ENCODE measurements around the gene ACYP2. TPM values are rescaled to one million over a fixed set of nuclear protein-coding genes. Genes with fewer than 3 reads are reported as not detected.
A peak's percentile ranks its signal among the peaks of the same experiment; 100 is the strongest.
"Not testable (repeated sequence)": the region's sequence is repeated elsewhere in the genome, so short reads cannot be mapped to it uniquely, and the experiment has no call there.

The ACYP2 gene
- total RNA-seq (2014; rRNA removed; shearing (Covaris generic); ENCODE audit: low replicate concordance) = 19.8 and 22.8 TPM in 2 replicates

GRCh38 chr2:54115284-54116137 lies at the start of gene ACYP2:
ACYP2 (plus strand) TSS chr2:54115615.
- H2AFZ ChIP-seq (ENCODE audit: low read length) = no peak within 1 kb of the TSS

GRCh38 chr2:54065891-54066290 lies 49.5 kb upstream of the ACYP2 start:
- H3K9me3 ChIP-seq (ENCODE audit: low read length) = no peaks in the 10 kb centered on the region
- H3K4me3 ChIP-seq (ENCODE audit: low read length) = no peak overlapping the region
- no peak overlapping the region for H3K4me2 ChIP-seq (ENCODE audit: low read depth, low read length, poor library complexity, severe bottlenecking)
- H2AFZ ChIP-seq (ENCODE audit: low read length) = no peak overlapping the region
- no peak overlapping the region for H3K9ac ChIP-seq (ENCODE audit: low read length)
- no peaks in the 10 kb centered on the region; the same call in 1 of the 2 replicates for H3K9me2 ChIP-seq (replicated peaks; ENCODE audit: insufficient read depth, low read length)
- H3K79me2 ChIP-seq (ENCODE audit: low read length) = no peaks in the 10 kb centered on the region
- no peak for DNase-seq
- peaks cover 16% of the 10 kb centered on the region for H3K4me1 ChIP-seq (ENCODE audit: low read length)
- H3K36me3 ChIP-seq (ENCODE audit: insufficient read depth, low read length) = no peaks in the 10 kb centered on the region
- H3K27ac ChIP-seq (ENCODE audit: low read length) = no peak overlapping the region
- no peaks in the 10 kb centered on the region for H4K20me1 ChIP-seq (ENCODE audit: insufficient read depth, low read depth, low read length)
- H3K27me3 ChIP-seq (ENCODE audit: low read length) = no peaks in the 10 kb centered on the region

More at GRCh38 chr2:54115284-54116137, at the start of gene ACYP2:
- peak within 1 kb of the TSS; percentile 92 for H3K9ac ChIP-seq (ENCODE audit: low read length)
- peak within 1 kb of the TSS; percentile 82 for H3K4me2 ChIP-seq (ENCODE audit: low read depth, low read length, poor library complexity, severe bottlenecking)
- no peaks in the 10 kb centered on the region for H4K20me1 ChIP-seq (ENCODE audit: insufficient read depth, low read depth, low read length)
- DNase-seq = peak; percentile 98
- no peaks in the 10 kb centered on the region for H3K9me2 ChIP-seq (replicated peaks; ENCODE audit: insufficient read depth, low read length)
- peaks cover 23% of the 10 kb centered on the region for H3K4me1 ChIP-seq (ENCODE audit: low read length)
- H3K4me3 ChIP-seq (ENCODE audit: low read length) = peak within 1 kb of the TSS; percentile 82
- no peaks in the 10 kb centered on the region for H3K27me3 ChIP-seq (ENCODE audit: low read length)
- peaks cover 9% of the 10 kb centered on the region for H3K79me2 ChIP-seq (ENCODE audit: low read length)
- peaks cover 5% of the 10 kb centered on the region; the same call in 1 of the 2 replicates for H3K9me3 ChIP-seq (ENCODE audit: low read length)
- peak within 1 kb of the TSS; percentile 91 for H3K27ac ChIP-seq (ENCODE audit: low read length)
- no peaks in the 10 kb centered on the region; the same call in 1 of the 2 replicates for H3K36me3 ChIP-seq (ENCODE audit: insufficient read depth, low read length)

- no peaks in the 10 kb centered on the region for H3K36me3 ChIP-seq (ENCODE audit: insufficient read depth, low read length)
- H3K9me2 ChIP-seq (replicated peaks; ENCODE audit: insufficient read depth, low read length) = no peaks in the 10 kb centered on the region
- H3K79me2 ChIP-seq (ENCODE audit: low read length) = no peaks in the 10 kb centered on the region
- H3K4me3 ChIP-seq (ENCODE audit: low read length) = no peak overlapping the region
- no peaks in the 10 kb centered on the region for H4K20me1 ChIP-seq (ENCODE audit: insufficient read depth, low read depth, low read length)
- no peak overlapping the region for H3K27ac ChIP-seq (ENCODE audit: low read length)
- H3K27me3 ChIP-seq (ENCODE audit: low read length) = no peaks in the 10 kb centered on the region
- H3K4me1 ChIP-seq (ENCODE audit: low read length) = peaks cover 16% of the 10 kb centered on the region
- no peak overlapping the region for H3K4me2 ChIP-seq (ENCODE audit: low read depth, low read length, poor library complexity, severe bottlenecking)
- no peak overlapping the region for H3K9ac ChIP-seq (ENCODE audit: low read length)
- DNase-seq = no peak
- no peak overlapping the region for H2AFZ ChIP-seq (ENCODE audit: low read length)
- H3K9me3 ChIP-seq (ENCODE audit: low read length) = no peaks in the 10 kb centered on the region
Observed at GRCh38 chr2:54067851-54068375, 47.5 kb upstream of the ACYP2 start.

GRCh38 chr2:54072483-54072882 lies 42.9 kb upstream of the ACYP2 start:
- not testable (repeated sequence) for H3K4me3 ChIP-seq (ENCODE audit: low read length); H3K9me2 ChIP-seq (replicated peaks; ENCODE audit: insufficient read depth, low read length); H3K79me2 ChIP-seq (ENCODE audit: low read length); H3K9me3 ChIP-seq (ENCODE audit: low read length); H2AFZ ChIP-seq (ENCODE audit: low read length); H4K20me1 ChIP-seq (ENCODE audit: insufficient read depth, low read depth, low read length); H3K27ac ChIP-seq (ENCODE audit: low read length); DNase-seq; H3K36me3 ChIP-seq (ENCODE audit: insufficient read depth, low read length); H3K27me3 ChIP-seq (ENCODE audit: low read length); H3K9ac ChIP-seq (ENCODE audit: low read length); H3K4me2 ChIP-seq (ENCODE audit: low read depth, low read length, poor library complexity, severe bottlenecking)
- peaks cover 27% of the 10 kb centered on the region for H3K4me1 ChIP-seq (ENCODE audit: low read length)

- Histone ChIP-seq H3K27ac (ENCODE audit: low read length) (no peak overlapping the region), H3K4me1 (ENCODE audit: low read length) (peaks cover 18% of the 10 kb centered on the region), H3K9me3 (ENCODE audit: low read length) (no peaks in the 10 kb centered on the region), H3K4me2 (ENCODE audit: low read depth, low read length, poor library complexity, severe bottlenecking) (no peak overlapping the region), H2AFZ (ENCODE audit: low read length) (no peak overlapping the region), H3K4me3 (ENCODE audit: low read length) (no peak overlapping the region), H3K9ac (ENCODE audit: low read length) (no peak overlapping the region), H3K79me2 (ENCODE audit: low read length) (no peaks in the 10 kb centered on the region), H3K36me3 (ENCODE audit: insufficient read depth, low read length) (no peaks in the 10 kb centered on the region), H3K9me2 (replicated peaks; ENCODE audit: insufficient read depth, low read length) (no peaks in the 10 kb centered on the region), H4K20me1 (ENCODE audit: insufficient read depth, low read depth, low read length) (no peaks in the 10 kb centered on the region), H3K27me3 (ENCODE audit: low read length) (no peaks in the 10 kb centered on the region)
- no peak for DNase-seq
Observed at GRCh38 chr2:54073796-54074195, 41.6 kb upstream of the ACYP2 start.

GRCh38 chr2:54074606-54075341 lies 40.6 kb upstream of the ACYP2 start:
- Histone ChIP-seq H2AFZ (ENCODE audit: low read length) (no peak overlapping the region), H3K79me2 (ENCODE audit: low read length) (no peaks in the 10 kb centered on the region), H3K9me3 (ENCODE audit: low read length) (no peaks in the 10 kb centered on the region), H3K4me2 (ENCODE audit: low read depth, low read length, poor library complexity, severe bottlenecking) (no peak overlapping the region), H3K27me3 (ENCODE audit: low read length) (no peaks in the 10 kb centered on the region), H3K4me3 (ENCODE audit: low read length) (no peak overlapping the region), H3K9me2 (replicated peaks; ENCODE audit: insufficient read depth, low read length) (no peaks in the 10 kb centered on the region), H3K4me1 (ENCODE audit: low read length) (peaks cover 18% of the 10 kb centered on the region), H3K36me3 (ENCODE audit: insufficient read depth, low read length) (no peaks in the 10 kb centered on the region), H4K20me1 (ENCODE audit: insufficient read depth, low read depth, low read length) (no peaks in the 10 kb centered on the region), H3K9ac (ENCODE audit: low read length) (no peak overlapping the region), H3K27ac (ENCODE audit: low read length) (no peak overlapping the region)
- DNase-seq = no peak

- no peaks in the 10 kb centered on the region for H3K9me2 ChIP-seq (replicated peaks; ENCODE audit: insufficient read depth, low read length)
- no peak overlapping the region for H2AFZ ChIP-seq (ENCODE audit: low read length)
- no peaks in the 10 kb centered on the region for H3K79me2 ChIP-seq (ENCODE audit: low read length)
- no peaks in the 10 kb centered on the region for H4K20me1 ChIP-seq (ENCODE audit: insufficient read depth, low read depth, low read length)
- peak overlapping the region; percentile 4 for H3K4me2 ChIP-seq (ENCODE audit: low read depth, low read length, poor library complexity, severe bottlenecking)
- H3K9ac ChIP-seq (ENCODE audit: low read length) = no peak overlapping the region
- peaks cover 18% of the 10 kb centered on the region for H3K4me1 ChIP-seq (ENCODE audit: low read length)
- H3K36me3 ChIP-seq (ENCODE audit: insufficient read depth, low read length) = no peaks in the 10 kb centered on the region
- no peak overlapping the region for H3K4me3 ChIP-seq (ENCODE audit: low read length)
- no peaks in the 10 kb centered on the region for H3K27me3 ChIP-seq (ENCODE audit: low read length)
- DNase-seq = no peak
- peak overlapping the region; percentile 38 for H3K27ac ChIP-seq (ENCODE audit: low read length)
- no peaks in the 10 kb centered on the region for H3K9me3 ChIP-seq (ENCODE audit: low read length)
Observed at GRCh38 chr2:54076586-54076985, 38.8 kb upstream of the ACYP2 start.

Data from Karpas-422 (cell line).